A549 (cell line): ENCODE results near the gene RAD54L.
"Not testable (repeated sequence)": the region's sequence is repeated elsewhere in the genome, so short reads cannot be mapped to it uniquely, and the experiment has no call there.

ENCODE experiments used
- EP300 ChIP-seq, 2 experiments: fragments of >200 bp; sonication (Bioruptor Twin); formaldehyde crosslinking; IDR thresholded peaks; 2 replicates in 1 of 2; 3 replicates in 1 of 2; pipeline ENCODE4 v1.6.1; 2016 to 2017
- MAFK ChIP-seq: fragments of 450-650 bp; IDR thresholded peaks from 2 replicates; pipeline ENCODE4 v1.6.1; 2014; ENCODE audit not compliant: partially characterized antibody
- MAX ChIP-seq: IDR thresholded peaks from 2 replicates; pipeline ENCODE4 v1.6.1; 2012
- POLR2A ChIP-seq: IDR thresholded peaks from 2 replicates; pipeline ENCODE4 v1.6.1; 2012; ENCODE audit warnings: mild to moderate bottlenecking, low read length
- TF ChIP-seq, protein P1 (sequence below): fragments of >200 bp; sonication (Bioruptor Twin); formaldehyde crosslinking; IDR thresholded peaks from 3 replicates; pipeline ENCODE4 v1.5.1; 2016
- TF ChIP-seq, protein P2 (sequence below): fragments of 150-350 bp; IDR thresholded peaks from 2 replicates; pipeline ENCODE4 v1.6.1; 2014; ENCODE audit warnings: low read depth, mild to moderate bottlenecking, low read length

- not testable (repeated sequence) for TF ChIP-seq MAFK; EP300 (IDR thresholded peaks at IDR 0.05); POLR2A; MAX
- TF ChIP-seq, protein P1, sequence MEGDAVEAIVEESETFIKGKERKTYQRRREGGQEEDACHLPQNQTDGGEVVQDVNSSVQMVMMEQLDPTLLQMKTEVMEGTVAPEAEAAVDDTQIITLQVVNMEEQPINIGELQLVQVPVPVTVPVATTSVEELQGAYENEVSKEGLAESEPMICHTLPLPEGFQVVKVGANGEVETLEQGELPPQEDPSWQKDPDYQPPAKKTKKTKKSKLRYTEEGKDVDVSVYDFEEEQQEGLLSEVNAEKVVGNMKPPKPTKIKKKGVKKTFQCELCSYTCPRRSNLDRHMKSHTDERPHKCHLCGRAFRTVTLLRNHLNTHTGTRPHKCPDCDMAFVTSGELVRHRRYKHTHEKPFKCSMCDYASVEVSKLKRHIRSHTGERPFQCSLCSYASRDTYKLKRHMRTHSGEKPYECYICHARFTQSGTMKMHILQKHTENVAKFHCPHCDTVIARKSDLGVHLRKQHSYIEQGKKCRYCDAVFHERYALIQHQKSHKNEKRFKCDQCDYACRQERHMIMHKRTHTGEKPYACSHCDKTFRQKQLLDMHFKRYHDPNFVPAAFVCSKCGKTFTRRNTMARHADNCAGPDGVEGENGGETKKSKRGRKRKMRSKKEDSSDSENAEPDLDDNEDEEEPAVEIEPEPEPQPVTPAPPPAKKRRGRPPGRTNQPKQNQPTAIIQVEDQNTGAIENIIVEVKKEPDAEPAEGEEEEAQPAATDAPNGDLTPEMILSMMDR, result not testable (repeated sequence)
- TF ChIP-seq, protein P2, sequence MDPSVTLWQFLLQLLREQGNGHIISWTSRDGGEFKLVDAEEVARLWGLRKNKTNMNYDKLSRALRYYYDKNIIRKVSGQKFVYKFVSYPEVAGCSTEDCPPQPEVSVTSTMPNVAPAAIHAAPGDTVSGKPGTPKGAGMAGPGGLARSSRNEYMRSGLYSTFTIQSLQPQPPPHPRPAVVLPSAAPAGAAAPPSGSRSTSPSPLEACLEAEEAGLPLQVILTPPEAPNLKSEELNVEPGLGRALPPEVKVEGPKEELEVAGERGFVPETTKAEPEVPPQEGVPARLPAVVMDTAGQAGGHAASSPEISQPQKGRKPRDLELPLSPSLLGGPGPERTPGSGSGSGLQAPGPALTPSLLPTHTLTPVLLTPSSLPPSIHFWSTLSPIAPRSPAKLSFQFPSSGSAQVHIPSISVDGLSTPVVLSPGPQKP, result not testable (repeated sequence)
These were observed 16.3 kb upstream of the RAD54L start for GRCh38 chr1:46231231-46231630.
